GM12875 (cell line): ENCODE results near the gene INSL4.

ENCODE experiments used
- H3K4me3 ChIP-seq: one replicate; pipeline ENCODE4 v1.5.1; 2011; ENCODE audit warnings: low read depth, low read length, control low read depth
- CTCF ChIP-seq: IDR thresholded peaks from 2 replicates; pipeline ENCODE4 v1.5.1; 2011; ENCODE audit warnings: low read depth, mild to moderate bottlenecking, control low read depth, inconsistent platforms, low read length, moderate library complexity, borderline replicate concordance; ENCODE audit not compliant: insufficient read depth

Gene INSL4

GRCh38 chr9:5269249-5269715 lies 38.1 kb downstream of the INSL4 start:
- H3K4me3 ChIP-seq: no peak overlapping the region
- TF ChIP-seq CTCF: no peak

- no peak for TF ChIP-seq CTCF
- no peak overlapping the region for H3K4me3 ChIP-seq
These were observed 43.6 kb downstream of the INSL4 start for GRCh38 chr9:5274770-5275169.

GRCh38 chr9:5278486-5278885 lies 47.3 kb downstream of the INSL4 start:
- no peak overlapping the region for H3K4me3 ChIP-seq
- no peak for TF ChIP-seq CTCF
